ENCODE results near the gene GRN. TPM values are rescaled to one million over a fixed set of nuclear protein-coding genes. Genes with fewer than 3 reads are reported as not detected.

The GRN gene
- total RNA-seq, 2 experiments from 2014 or later = 61.1 to 70.5 TPM

DNA sequence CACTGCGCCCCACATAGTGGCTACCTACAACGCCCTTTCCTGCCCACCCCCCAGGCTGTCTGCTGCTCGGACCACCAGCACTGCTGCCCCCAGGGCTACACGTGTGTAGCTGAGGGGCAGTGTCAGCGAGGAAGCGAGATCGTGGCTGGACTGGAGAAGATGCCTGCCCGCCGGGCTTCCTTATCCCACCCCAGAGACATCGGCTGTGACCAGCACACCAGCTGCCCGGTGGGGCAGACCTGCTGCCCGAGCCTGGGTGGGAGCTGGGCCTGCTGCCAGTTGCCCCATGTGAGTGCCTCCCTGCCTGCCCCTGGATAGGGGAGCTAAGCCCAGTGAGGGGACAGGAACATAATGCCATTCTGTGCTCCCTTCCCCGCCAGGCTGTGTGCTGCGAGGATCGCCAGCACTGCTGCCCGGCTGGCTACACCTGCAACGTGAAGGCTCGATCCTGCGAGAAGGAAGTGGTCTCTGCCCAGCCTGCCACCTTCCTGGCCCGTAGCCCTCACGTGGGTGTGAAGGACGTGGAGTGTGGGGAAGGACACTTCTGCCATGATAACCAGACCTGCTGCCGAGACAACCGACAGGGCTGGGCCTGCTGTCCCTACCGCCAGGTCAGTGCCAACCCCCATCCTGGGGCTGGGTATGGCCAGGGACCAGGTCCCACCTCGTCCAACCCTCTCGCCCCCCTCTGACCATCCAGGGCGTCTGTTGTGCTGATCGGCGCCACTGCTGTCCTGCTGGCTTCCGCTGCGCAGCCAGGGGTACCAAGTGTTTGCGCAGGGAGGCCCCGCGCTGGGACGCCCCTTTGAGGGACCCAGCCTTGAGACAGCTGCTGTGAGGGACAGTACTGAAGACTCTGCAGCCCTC lies 7.1 kb downstream of the GRN start:
- H3K4me3 Mint-ChIP-seq = no peak overlapping the region
- peaks cover 8% of the 10 kb centered on the region for H3K27me3 Mint-ChIP-seq
- DNase-seq = no peak
- ChIA-PET POLR2A (no interaction called here), CTCF (interaction anchor here (1.0 to 5.6 kb wide), 9 partner anchors 11 to 171 kb away, joined by 3 to 39 read pairs (median 4); partner anchors contain the start of gene FAM171A2)
- H3K27ac Mint-ChIP-seq = no peak overlapping the region
- peaks cover 16% of the 10 kb centered on the region for H3K4me1 Mint-ChIP-seq
- H3K36me3 Mint-ChIP-seq (ENCODE audit: low read depth) = peaks cover 10% of the 10 kb centered on the region
- H3K9me3 Mint-ChIP-seq = no peaks in the 10 kb centered on the region

DNA sequence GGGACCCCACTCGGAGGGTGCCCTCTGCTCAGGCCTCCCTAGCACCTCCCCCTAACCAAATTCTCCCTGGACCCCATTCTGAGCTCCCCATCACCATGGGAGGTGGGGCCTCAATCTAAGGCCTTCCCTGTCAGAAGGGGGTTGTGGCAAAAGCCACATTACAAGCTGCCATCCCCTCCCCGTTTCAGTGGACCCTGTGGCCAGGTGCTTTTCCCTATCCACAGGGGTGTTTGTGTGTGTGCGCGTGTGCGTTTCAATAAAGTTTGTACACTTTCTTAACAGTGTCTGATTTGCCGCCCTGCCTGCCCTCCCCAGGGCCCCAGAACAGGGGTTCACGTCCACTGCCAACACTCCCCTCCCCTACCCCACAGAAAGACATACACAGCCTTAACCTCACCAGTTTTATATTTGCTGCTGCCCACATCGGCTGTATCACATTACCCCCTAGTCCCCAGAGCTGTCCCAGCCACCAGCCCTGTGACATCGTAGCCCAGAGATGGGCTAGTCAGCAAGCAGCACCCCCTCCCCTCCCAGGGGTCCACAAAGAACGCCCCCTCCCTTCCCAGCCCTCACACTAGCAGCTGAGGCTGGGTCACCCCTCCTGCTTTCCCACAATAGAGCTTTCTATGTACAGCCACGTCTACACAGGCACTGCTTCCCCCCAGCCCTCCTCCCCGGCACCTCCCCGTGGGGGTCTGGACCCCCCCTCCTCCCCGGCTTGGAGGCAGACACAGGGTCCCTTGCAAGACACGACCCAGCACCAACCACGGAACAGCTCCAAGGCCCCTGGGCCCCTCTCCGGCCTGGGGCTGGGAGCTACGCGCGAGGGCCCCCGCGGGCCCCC lies 7.9 kb downstream of the GRN start:
- peak overlapping the region; percentile 47 for H3K4me3 Mint-ChIP-seq
- H3K36me3 Mint-ChIP-seq (ENCODE audit: low read depth) = peaks cover 10% of the 10 kb centered on the region
- ChIA-PET POLR2A (no interaction called here), CTCF (interaction anchor here (0.8 to 5.6 kb wide), 5 partner anchors 10 to 143 kb away, joined by 3 to 39 read pairs (median 3); partner anchors contain the start of gene FAM171A2)
- no peaks in the 10 kb centered on the region for H3K9me3 Mint-ChIP-seq
- no peak for DNase-seq
- H3K27ac Mint-ChIP-seq = no peak overlapping the region
- H3K27me3 Mint-ChIP-seq = peaks cover 8% of the 10 kb centered on the region
- peaks cover 16% of the 10 kb centered on the region for H3K4me1 Mint-ChIP-seq

DNA sequence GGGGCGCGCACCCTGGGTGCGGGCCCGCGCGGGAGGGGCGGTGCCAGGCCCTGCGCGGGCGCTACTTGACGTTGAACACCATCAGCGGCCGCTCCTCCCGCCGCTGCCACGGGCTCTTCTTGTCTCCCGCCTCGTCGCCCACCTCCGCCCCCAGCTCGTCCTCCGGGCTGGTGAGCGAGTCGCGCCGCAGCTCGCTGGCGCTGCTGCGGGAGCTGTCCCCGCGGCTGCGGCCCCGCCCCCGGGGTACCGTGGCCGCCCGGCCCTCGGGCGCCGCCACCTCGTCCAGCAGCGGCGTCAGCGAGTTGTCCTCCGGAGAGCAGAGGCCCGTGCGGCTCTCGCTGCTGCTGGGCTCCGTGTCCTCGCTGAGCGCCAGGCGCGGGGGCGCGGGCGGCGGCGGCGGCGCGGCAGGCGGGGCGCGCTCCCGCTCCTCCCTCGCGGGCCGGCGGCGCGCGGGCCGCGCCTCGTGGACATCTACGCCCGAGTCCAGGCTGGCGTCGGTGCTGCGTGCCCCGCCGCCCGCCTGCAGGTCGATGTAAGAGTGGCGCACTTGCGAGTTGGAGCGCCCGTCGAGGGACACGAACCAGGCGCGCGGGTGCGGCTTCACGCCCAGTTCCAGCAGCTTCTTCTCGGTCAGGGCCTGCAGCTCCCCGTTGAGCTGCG lies 8.7 kb downstream of the GRN start:
- no peaks in the 10 kb centered on the region for H3K9me3 Mint-ChIP-seq
- ChIA-PET POLR2A (no interaction called here), CTCF (interaction anchor here (0.6 to 5.6 kb wide), 12 partner anchors 8 to 144 kb away, joined by 3 to 39 read pairs (median 4); partner anchors contain the start of genes FAM171A2 and GRN)
- no peak for DNase-seq
- peaks cover 9% of the 10 kb centered on the region for H3K4me1 Mint-ChIP-seq
- peaks cover 8% of the 10 kb centered on the region for H3K27me3 Mint-ChIP-seq
- H3K36me3 Mint-ChIP-seq (ENCODE audit: low read depth) = peaks cover 10% of the 10 kb centered on the region
- peak overlapping the region; percentile 54 for H3K4me3 Mint-ChIP-seq
- H3K27ac Mint-ChIP-seq = no peak overlapping the region

DNA sequence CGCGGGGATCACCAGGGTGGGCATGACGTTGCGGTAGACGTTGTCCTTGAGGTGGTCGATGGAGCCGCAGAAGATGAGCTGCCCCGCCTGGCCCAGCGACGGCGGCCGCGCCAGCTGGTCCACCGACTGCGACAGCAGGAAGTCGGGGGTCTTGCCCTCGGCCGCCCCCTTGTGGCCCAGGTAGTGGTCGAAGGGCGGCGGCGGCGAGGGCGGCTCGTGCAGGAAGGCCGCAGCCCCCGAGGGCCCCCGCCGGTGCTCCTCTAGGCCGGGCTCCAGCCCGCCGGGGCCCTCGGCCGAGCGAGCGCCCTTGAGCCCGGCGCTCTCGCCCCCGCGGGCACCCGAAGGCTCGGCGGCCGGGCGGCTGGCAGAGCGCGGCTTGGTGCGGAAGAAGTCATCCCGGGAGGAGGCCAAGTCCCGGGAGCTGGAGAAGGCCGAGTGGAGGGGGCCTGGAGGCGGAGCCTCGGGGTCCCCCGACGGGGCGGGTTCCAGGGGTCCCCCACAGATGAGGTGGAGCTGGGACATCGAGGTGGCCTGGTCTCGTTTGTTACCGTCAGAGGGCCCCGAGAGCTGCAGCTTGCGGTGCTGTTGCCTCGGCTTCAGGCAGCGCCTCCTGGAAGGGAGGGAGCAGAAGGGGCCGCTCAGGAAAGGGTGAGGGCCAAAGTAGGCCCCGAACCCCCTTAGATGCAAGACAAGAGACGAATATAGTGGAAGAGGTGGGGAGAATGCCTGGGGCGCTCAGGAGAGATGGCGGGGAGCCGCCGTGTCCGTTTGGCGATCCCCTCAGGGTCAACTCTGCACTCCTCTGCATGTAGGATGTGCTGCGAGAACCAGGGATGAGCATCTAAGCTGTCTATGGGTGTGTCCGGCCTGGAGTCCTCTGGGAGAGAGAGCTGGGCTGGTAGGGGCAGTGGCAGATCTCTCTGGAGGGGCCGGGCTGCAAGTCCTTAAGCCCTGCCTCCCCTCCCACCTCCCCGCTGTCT lies 9.8 kb downstream of the GRN start:
- H3K27ac Mint-ChIP-seq = no peak overlapping the region
- H3K36me3 Mint-ChIP-seq (ENCODE audit: low read depth) = peaks cover 10% of the 10 kb centered on the region
- ChIA-PET CTCF (interaction anchor here (0.6 to 5.6 kb wide), 10 partner anchors 8 to 145 kb away, joined by 3 to 39 read pairs (median 4); partner anchors contain the start of genes FAM171A2 and GRN), POLR2A (no interaction called here)
- peak; percentile 48 for DNase-seq
- peaks cover 8% of the 10 kb centered on the region for H3K27me3 Mint-ChIP-seq
- H3K4me1 Mint-ChIP-seq = peaks cover 9% of the 10 kb centered on the region
- H3K4me3 Mint-ChIP-seq = peak overlapping the region; percentile 40
- no peaks in the 10 kb centered on the region for H3K9me3 Mint-ChIP-seq

DNA sequence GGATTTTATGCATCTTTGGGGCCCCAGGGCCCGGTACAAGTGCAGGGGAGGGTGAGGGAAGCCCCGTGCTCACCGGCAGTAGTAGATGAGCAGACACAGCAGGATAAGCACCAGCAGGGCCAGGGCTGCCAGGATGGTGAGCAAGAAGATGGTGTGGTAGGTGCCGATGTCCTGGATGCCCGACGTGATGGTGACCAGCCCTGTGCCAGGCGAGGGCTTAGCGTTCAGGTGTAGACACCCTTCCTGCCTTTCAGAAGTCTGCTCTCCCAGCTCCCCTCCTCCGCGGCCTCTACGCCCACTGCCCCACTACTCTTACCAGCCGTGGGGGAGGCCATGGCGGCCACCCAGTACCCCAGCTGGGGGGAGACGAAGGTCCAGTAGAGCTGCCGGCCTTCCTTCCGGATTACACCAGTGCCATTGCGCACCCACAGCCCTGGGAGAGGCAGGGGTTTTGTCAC lies 10.6 kb downstream of the GRN start:
- Mint-ChIP-seq H3K4me3 (no peak overlapping the region), H3K36me3 (ENCODE audit: low read depth) (peaks cover 10% of the 10 kb centered on the region), H3K4me1 (peaks cover 9% of the 10 kb centered on the region), H3K27me3 (peaks cover 8% of the 10 kb centered on the region), H3K9me3 (no peaks in the 10 kb centered on the region), H3K27ac (no peak overlapping the region)
- no peak for DNase-seq
- CTCF ChIA-PET = interaction anchor here (1.8 to 3.3 kb wide), 4 partner anchors 10 to 146 kb away, joined by 4 to 19 read pairs (median 7); partner anchors contain the start of gene GRN
- POLR2A ChIA-PET = no interaction called here

DNA sequence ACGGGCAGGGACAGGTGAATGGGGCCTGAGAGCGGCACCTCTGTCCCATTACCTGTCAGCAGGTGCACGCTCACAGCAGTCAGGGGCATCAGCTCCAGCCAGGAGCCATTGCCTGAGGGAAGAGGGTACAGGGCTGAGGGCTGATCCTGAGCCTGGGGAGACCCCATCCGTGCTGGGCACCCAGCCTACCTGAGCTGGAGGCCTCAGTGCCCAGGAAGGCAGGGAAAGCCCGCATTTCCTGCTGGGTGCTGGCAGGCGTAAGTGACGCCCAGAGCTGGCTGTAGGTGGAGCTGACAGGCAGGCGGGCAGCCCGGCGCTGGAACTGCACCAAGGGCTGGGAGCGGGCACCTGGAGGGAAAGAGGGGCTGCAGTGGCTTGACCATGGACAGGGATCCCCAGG lies 11.1 kb downstream of the GRN start:
- Mint-ChIP-seq H3K27me3 (peaks cover 10% of the 10 kb centered on the region), H3K4me3 (no peak overlapping the region), H3K27ac (no peak overlapping the region), H3K4me1 (peaks cover 9% of the 10 kb centered on the region), H3K36me3 (ENCODE audit: low read depth) (peaks cover 10% of the 10 kb centered on the region), H3K9me3 (no peaks in the 10 kb centered on the region)
- POLR2A ChIA-PET = no interaction called here
- CTCF ChIA-PET = no interaction called here
- DNase-seq = no peak

DNA sequence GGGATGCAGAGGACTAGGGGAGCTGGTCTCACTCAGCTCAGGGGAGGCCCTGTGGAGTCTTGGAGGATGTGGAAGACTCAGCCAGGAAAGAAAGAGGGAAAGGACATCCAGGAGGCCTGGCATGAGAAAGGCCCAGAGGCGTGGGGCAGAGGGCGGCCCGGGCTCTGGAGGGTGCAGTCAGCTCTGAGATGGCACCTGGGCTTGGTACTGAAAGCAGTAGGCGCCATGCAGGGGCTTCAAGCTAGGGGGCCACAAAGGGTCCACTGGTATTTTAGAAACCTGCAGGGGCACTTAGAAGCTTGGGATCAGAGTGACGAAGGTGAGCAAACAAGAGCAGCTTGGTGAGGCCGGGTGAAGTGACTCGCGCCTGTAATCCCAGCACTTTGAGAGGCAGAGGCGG lies 13.0 kb downstream of the GRN start:
- H3K36me3 Mint-ChIP-seq (ENCODE audit: low read depth) = peaks cover under 1% of the 10 kb centered on the region
- peaks cover 16% of the 10 kb centered on the region for H3K27me3 Mint-ChIP-seq
- ChIA-PET POLR2A (no interaction called here), CTCF (interaction anchor here (1.1 to 1.5 kb wide), 2 partner anchors 10 to 18 kb away, joined by 3 to 4 read pairs; no protein-coding TSS in a partner anchor)
- no peak for DNase-seq
- H3K4me1 Mint-ChIP-seq = peaks cover 7% of the 10 kb centered on the region
- no peak overlapping the region for H3K4me3 Mint-ChIP-seq
- no peaks in the 10 kb centered on the region for H3K9me3 Mint-ChIP-seq
- H3K27ac Mint-ChIP-seq = no peak overlapping the region

DNA sequence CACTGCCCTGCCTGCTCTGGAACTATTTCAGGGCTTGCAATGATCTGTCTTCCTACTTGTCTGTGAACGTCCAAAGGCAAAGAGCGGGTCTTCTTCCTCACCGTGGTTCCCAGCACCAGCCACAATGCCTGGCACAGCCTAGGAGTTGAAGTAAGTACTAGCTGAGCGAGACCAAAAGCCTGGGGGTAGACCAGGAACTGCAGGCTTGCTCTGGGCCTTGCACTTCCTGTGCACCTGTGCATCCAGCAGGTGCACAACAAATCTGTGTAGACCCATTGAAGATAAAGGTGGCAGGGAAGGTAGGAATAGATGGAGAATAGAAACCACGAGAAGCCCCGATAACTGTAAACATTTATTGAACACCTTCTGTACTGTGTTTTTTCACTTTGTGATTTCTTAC lies 13.9 kb downstream of the GRN start:
- peaks cover 15% of the 10 kb centered on the region for H3K27me3 Mint-ChIP-seq
- ChIA-PET POLR2A (no interaction called here), CTCF (interaction anchor here (0.7 to 1.8 kb wide), 3 partner anchors 8 to 174 kb away, joined by 3 to 4 read pairs (median 4); no protein-coding TSS in a partner anchor)
- no peaks in the 10 kb centered on the region for H3K36me3 Mint-ChIP-seq (ENCODE audit: low read depth)
- no peaks in the 10 kb centered on the region for H3K9me3 Mint-ChIP-seq
- no peak overlapping the region for H3K27ac Mint-ChIP-seq
- H3K4me3 Mint-ChIP-seq = no peak overlapping the region
- H3K4me1 Mint-ChIP-seq = peaks cover 5% of the 10 kb centered on the region
- no peak for DNase-seq

DNA sequence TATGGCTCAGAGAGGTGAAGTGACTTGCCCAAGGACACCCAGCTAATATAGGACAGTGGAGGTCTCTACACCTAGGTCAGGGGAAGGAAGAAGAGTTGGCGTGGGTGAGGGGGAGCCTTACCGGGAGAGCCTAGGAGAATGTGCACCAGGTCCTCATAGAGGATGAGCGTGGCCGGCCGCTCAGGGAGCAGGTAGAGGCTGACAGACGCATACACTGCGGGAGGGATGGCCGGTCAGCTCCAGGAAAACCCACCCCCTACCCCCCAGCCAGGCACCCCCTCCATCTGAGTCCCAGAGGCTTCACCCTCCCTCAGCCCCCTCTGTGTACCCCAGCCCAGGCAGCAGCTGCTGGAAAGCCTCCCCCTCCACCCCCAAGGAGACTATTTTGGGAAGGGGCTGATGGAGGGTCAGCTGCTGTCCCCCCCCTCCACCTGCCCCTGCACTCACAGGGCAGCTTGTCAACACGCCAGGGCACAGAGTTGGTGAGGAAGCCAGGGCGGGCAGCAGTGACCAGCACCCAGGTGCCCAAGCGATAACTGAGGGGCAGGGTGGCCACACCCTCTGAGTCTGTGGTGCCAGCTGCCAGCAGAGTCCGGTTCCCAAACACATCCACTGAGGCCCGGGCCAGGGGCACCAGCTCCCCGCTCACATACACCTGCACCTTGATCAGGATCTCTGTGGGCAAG lies 14.5 kb downstream of the GRN start:
- Mint-ChIP-seq H3K27ac (no peak overlapping the region), H3K4me1 (peaks cover 5% of the 10 kb centered on the region), H3K4me3 (no peak overlapping the region), H3K36me3 (ENCODE audit: low read depth) (no peaks in the 10 kb centered on the region), H3K9me3 (no peaks in the 10 kb centered on the region), H3K27me3 (peaks cover 16% of the 10 kb centered on the region)
- no peak for DNase-seq
- POLR2A ChIA-PET = no interaction called here
- CTCF ChIA-PET = interaction anchor here (0.6 to 2.6 kb wide), 6 partner anchors 9 to 173 kb away, joined by 3 to 9 read pairs (median 4); no protein-coding TSS in a partner anchor

DNA sequence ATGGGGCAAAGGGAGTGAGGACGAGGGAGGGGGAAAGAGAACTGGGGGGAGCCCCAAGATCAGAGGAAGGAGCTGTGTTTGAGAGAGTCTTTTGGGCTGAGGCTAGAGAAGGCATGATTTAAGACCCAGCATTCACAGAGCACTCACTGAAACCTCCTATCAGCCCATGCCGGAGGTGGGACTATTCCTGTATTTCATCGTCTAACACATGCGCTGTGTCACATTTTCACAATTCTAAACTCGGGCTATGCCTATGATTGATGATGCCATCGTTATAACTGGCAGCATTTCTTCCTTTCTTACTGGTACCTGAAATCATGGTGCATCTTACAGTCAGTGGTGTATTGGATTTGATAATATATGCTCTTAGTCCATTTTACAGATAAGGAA lies 15.0 kb downstream of the GRN start:
- Mint-ChIP-seq H3K27ac (no peak overlapping the region), H3K36me3 (ENCODE audit: low read depth) (no peaks in the 10 kb centered on the region), H3K27me3 (peaks cover 19% of the 10 kb centered on the region), H3K9me3 (no peaks in the 10 kb centered on the region), H3K4me1 (peaks cover 3% of the 10 kb centered on the region), H3K4me3 (no peak overlapping the region)
- DNase-seq = no peak
- ChIA-PET POLR2A (no interaction called here), CTCF (interaction anchor here (0.9 to 2.6 kb wide), 3 partner anchors 9 to 150 kb away, joined by 4 to 9 read pairs (median 4); no protein-coding TSS in a partner anchor)

DNA sequence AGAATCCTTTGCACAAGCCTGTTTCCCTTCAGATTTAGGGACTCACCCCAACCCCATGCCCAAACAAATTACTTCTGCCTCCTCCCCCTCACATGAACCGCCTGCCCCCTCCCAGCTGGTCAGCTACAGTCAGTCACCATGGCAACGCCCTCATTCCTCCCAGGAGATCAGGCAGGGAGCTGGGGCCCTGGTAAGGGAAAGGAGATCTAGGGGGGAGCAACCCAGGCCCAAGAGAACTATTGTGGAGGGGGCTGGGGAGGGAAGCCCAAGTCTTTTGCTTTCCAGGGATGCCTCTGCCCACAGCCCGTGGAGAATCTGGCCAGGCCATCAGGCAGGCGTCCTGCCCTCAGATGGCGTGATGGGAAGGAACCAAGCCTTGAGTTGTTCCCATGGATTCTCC lies 15.7 kb downstream of the GRN start:
- CTCF ChIA-PET = interaction anchor here (1.8 to 4.0 kb wide), 3 partner anchors 9 to 150 kb away, joined by 4 to 39 read pairs (median 9); no protein-coding TSS in a partner anchor

More for the DNA sequence above, 15.7 kb downstream of the GRN start:
- H3K27ac Mint-ChIP-seq = no peak overlapping the region
- DNase-seq = no peak
- H3K9me3 Mint-ChIP-seq = no peaks in the 10 kb centered on the region
- no peak overlapping the region for H3K4me3 Mint-ChIP-seq
- POLR2A ChIA-PET = no interaction called here
- no peaks in the 10 kb centered on the region for H3K36me3 Mint-ChIP-seq (ENCODE audit: low read depth)
- H3K4me1 Mint-ChIP-seq = peaks cover 1% of the 10 kb centered on the region
- peaks cover 23% of the 10 kb centered on the region for H3K27me3 Mint-ChIP-seq
